Fibroblast of lung (primary cell): Measurements from ENCODE around the gene IRAG1. TPM values are rescaled to one million over a fixed set of nuclear protein-coding genes. Genes with fewer than 3 reads are reported as not detected.
A peak's percentile ranks its signal among the peaks of the same experiment; 100 is the strongest.

ENCODE experiments used
- DNase-seq, 2 donors: peaks; one replicate each; pipeline versions ENCODE4 v3.0.0 to v3.0.0-alpha.2; 2010; ENCODE audit warnings: low read depth in 2 of 2
- H2AFZ ChIP-seq: 2 replicates; pipeline ENCODE4 v1.5.1; 2012; ENCODE audit warnings: low read length, control low read depth, inconsistent platforms
- H3K27ac ChIP-seq: 2 replicates; pipeline ENCODE4 v1.5.1; 2011; ENCODE audit warnings: low read length, control low read depth; ENCODE audit not compliant: insufficient read depth
- H3K27me3 ChIP-seq: 2 replicates; pipeline ENCODE4 v1.5.1; 2011; ENCODE audit warnings: mild to moderate bottlenecking, low read length; ENCODE audit not compliant: control insufficient read depth, insufficient read depth
- H3K36me3 ChIP-seq: 2 replicates; pipeline ENCODE4 v1.5.1; 2011; ENCODE audit warnings: low read length; ENCODE audit not compliant: control insufficient read depth, insufficient read depth
- H3K4me1 ChIP-seq: 2 replicates; pipeline ENCODE4 v1.5.1; 2011; ENCODE audit warnings: low read length; ENCODE audit not compliant: control insufficient read depth, insufficient read depth; ENCODE audit errors: extremely low read depth
- H3K4me2 ChIP-seq: 2 replicates; pipeline ENCODE4 v1.5.1; 2011; ENCODE audit warnings: low read length, control low read depth; ENCODE audit not compliant: insufficient read depth; ENCODE audit errors: extremely low read depth
- H3K4me3 ChIP-seq, 4 experiments: fragments of 200-600 bp in 1 of 4; sonication (generic) in 1 of 4; replicated peaks in 1 of 4; 2 replicates each; pipeline ENCODE4 v1.5.1; 2011 to 2016; ENCODE audit warnings: low read length in 4 of 4, low read depth in 3 of 4, mild to moderate bottlenecking in 3 of 4, control low read depth in 2 of 4, inconsistent platforms in 1 of 4, mixed read lengths in 1 of 4; ENCODE audit not compliant: insufficient read depth in 1 of 4; ENCODE audit errors: control extremely low read depth in 1 of 4
- H3K79me2 ChIP-seq: 2 replicates; pipeline ENCODE4 v1.5.1; 2012; ENCODE audit warnings: mild to moderate bottlenecking, low read length, inconsistent platforms; ENCODE audit not compliant: control insufficient read depth, insufficient read depth
- H3K9ac ChIP-seq: 2 replicates; pipeline ENCODE4 v1.5.1; 2011; ENCODE audit warnings: mild to moderate bottlenecking, low read length, control low read depth; ENCODE audit not compliant: insufficient read depth
- H3K9me3 ChIP-seq: 2 replicates; pipeline ENCODE4 v1.5.1; 2012; ENCODE audit warnings: low read depth, low read length; ENCODE audit not compliant: control insufficient read depth, insufficient read depth
- H4K20me1 ChIP-seq: 2 replicates; pipeline ENCODE4 v1.5.1; 2011; ENCODE audit warnings: low read length; ENCODE audit not compliant: control insufficient read depth, insufficient read depth; ENCODE audit errors: extremely low read depth
- CTCF ChIP-seq, 2 donors: IDR thresholded peaks in 1 of 2; conservative IDR thresholded peaks in 1 of 2; 1 replicate in 1 of 2; 2 replicates in 1 of 2; pipeline ENCODE4 v1.5.1; 2011 to 2012; ENCODE audit warnings: low read length in 2 of 2, control low read depth in 1 of 2, inconsistent platforms in 1 of 2, low read depth in 1 of 2, mild to moderate bottlenecking in 1 of 2
- EZH2 ChIP-seq: IDR thresholded peaks from 2 replicates; pipeline ENCODE4 v1.5.1; 2012; ENCODE audit warnings: low read length, control low read depth, mild to moderate bottlenecking; ENCODE audit errors: missing control alignments
- polyA plus RNA-seq, 2 donors: library from polyadenylated mRNA; depleted of rRNA in 1 of 2; stranded (reverse) in 1 of 2; unstranded in 1 of 2; fragments of >200 nt; gene quantifications; 2 replicates each; pipeline ENCODE4 v1.2.1, GENCODE V29; 2011 to 2012; ENCODE audit warnings: missing spikeins in 1 of 2
- total RNA-seq: library from RNA; depleted of rRNA; stranded (reverse); fragments of >200 nt; gene quantifications from 2 replicates; pipeline ENCODE4 v1.2.1, GENCODE V29; 2014

The IRAG1 gene
- total and polyA plus RNA-seq, 2 donors (not counting 1 experiment from before 2014, with no cell fraction given) = 55.5 to 90.0 TPM

- no peaks in the 10 kb centered on the region for H3K36me3 ChIP-seq
- H3K4me3 ChIP-seq = no peak overlapping the region
- H4K20me1 ChIP-seq = no peaks in the 10 kb centered on the region
- peak overlapping the region; percentile 87 for H3K27ac ChIP-seq
- H3K9me3 ChIP-seq = no peaks in the 10 kb centered on the region
- no peak overlapping the region for H3K9ac ChIP-seq
- TF ChIP-seq EZH2 (no peak), CTCF (conservative IDR thresholded peaks at IDR 0.05 in 1 of 2, IDR thresholded peaks at IDR 0.05 in 1 of 2; ENCODE audit: low read depth in 1 of 2, low read length in 2 of 2) (peak in 1 of 2 donors; percentile 10)
- H3K27me3 ChIP-seq = no peaks in the 10 kb centered on the region
- peaks cover 22% of the 10 kb centered on the region for H3K79me2 ChIP-seq
- peak overlapping the region; percentile 86 for H3K4me2 ChIP-seq
- peak; percentile 26 to 70 for DNase-seq
- peaks cover 26% of the 10 kb centered on the region for H3K4me1 ChIP-seq
- no peak overlapping the region for H2AFZ ChIP-seq
Measured at GRCh38 chr11:10694486-10695239, 1.1 kb upstream of the IRAG1 start.

DNA sequence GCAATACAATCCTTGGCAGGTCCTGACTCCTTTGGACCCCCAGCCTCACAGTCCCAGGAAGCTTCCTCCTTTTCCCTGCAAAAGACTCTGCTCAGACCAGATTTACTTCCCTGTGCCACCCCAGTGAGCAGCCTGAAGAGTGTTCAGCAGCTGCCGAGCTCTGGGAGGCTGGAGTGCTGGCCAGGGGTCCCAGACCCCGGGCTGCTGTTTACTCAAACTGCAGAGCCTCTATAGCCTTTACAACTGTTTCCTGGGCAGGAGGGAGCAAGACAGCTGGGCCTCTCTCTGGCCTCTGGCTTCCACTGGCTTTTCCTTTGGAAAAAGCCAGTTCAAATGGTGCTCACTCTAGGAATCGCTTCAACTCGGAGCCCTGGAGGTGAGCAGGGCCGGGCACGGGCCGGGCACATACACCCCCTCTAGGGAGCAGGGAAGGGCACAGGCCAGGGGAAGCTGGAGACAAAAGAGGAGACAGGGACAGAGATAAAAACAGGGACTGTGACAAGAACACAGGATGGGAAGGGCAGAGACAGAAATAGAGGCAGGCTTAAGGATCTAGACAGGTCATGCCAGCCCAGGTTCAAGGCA is 932 bp downstream of the IRAG1 start:
- Histone ChIP-seq H3K4me2 (peak overlapping the region; percentile 86), H3K27ac (peak overlapping the region; percentile 87), H3K9me3 (no peaks in the 10 kb centered on the region), H3K4me1 (peaks cover 26% of the 10 kb centered on the region), H3K36me3 (peaks cover 5% of the 10 kb centered on the region), H3K27me3 (no peaks in the 10 kb centered on the region), H3K79me2 (peaks cover 22% of the 10 kb centered on the region), H4K20me1 (no peaks in the 10 kb centered on the region), H3K9ac (peak overlapping the region; percentile 75), H2AFZ (no peak overlapping the region), H3K4me3 (peak overlapping the region in 3 of 4 experiments; percentile 48 to 71 (median 56))
- no peak for DNase-seq
- TF ChIP-seq CTCF (conservative IDR thresholded peaks at IDR 0.05 in 1 of 2, IDR thresholded peaks at IDR 0.05 in 1 of 2; ENCODE audit: low read depth in 1 of 2, low read length in 2 of 2) = no peak
- no peak for TF ChIP-seq EZH2

DNA sequence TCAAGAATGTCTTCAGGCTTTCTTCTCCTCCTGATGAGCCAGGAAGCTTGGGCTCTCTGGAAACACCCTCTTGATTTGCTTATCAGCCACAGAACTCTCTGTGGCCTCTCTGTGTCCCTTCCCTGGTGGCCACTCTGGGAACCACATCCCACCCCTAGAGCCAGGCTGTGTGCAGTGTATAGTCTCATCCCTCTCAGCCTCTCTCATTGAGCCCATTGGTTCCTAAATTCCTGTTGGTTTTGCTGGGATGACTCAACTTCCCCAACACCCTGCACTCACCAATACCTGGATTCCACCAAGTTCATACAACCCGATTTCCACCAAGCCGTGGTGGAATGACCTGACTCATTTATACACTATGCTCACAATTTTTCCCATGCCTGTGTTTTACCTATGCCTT is 5.2 kb downstream of the IRAG1 start:
- no peak overlapping the region for H2AFZ ChIP-seq
- H3K9ac ChIP-seq = no peak overlapping the region
- H3K9me3 ChIP-seq = no peaks in the 10 kb centered on the region
- peak; percentile 15 to 34 for TF ChIP-seq CTCF (conservative IDR thresholded peaks at IDR 0.05 in 1 of 2, IDR thresholded peaks at IDR 0.05 in 1 of 2; ENCODE audit: low read depth in 1 of 2, low read length in 2 of 2)
- no peak for TF ChIP-seq EZH2
- peaks cover 22% of the 10 kb centered on the region for H3K79me2 ChIP-seq
- peak in 1 of 2 donors; percentile 82 for DNase-seq
- peaks cover 5% of the 10 kb centered on the region for H3K36me3 ChIP-seq
- H3K27ac ChIP-seq = no peak overlapping the region
- H3K4me1 ChIP-seq = peaks cover 2% of the 10 kb centered on the region
- no peaks in the 10 kb centered on the region for H4K20me1 ChIP-seq
- H3K4me3 ChIP-seq = no peak overlapping the region
- no peak overlapping the region for H3K4me2 ChIP-seq
- H3K27me3 ChIP-seq = no peaks in the 10 kb centered on the region
